ENCODE data around the gene PDS5B.

The PDS5B gene

DNA sequence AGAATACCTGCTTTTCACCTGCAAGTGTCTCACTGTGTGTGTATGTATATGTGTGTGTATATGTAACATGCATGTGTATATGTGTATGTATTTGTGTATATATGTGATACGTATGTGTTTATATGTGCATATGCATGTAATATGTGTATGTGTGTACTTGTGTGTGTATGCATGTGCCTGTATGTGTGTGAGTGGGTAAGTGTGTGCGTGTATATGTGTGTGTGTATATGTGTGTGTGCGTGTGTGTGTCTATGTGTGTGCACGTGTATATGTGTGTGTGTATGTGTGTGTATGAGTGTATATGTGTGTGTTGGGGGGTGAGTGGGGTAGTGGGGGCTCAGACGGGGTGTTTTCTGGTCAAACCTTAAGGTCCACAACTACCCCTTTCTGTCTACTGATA is 237.3 kb downstream of the PDS5B start:
- TF ChIP-seq GATA2 (IDR thresholded peaks at IDR 0.05; ENCODE audit: low read depth, low read length), result no peak
- TF ChIP-seq GATA3 (IDR thresholded peaks at IDR 0.05; ENCODE audit: low read depth, low read length), result no peak

DNA sequence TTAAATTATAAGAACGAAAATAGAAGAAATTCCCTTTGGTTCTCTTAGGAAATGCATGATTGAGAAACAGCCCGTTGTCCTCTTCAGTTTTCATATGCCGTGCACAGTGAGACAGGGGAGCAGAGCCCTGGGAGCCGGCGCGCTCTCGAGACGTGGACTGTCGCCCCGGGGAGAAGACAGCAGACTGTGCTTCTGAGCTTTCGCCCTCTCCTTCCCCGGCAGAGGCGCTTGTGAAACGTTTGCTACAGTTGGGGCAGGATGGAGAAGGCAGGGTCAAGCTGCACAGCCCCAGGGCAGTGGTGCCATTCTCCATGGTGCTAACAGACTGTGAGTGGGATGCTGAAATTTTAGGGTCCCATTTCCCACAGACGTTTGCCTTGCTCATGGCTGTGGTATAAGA is 237.8 kb downstream of the PDS5B start:
- TF ChIP-seq GATA3 (IDR thresholded peaks at IDR 0.05; ENCODE audit: low read depth, low read length), result no peak
- no peak for TF ChIP-seq GATA2 (IDR thresholded peaks at IDR 0.05; ENCODE audit: low read depth, low read length)

DNA sequence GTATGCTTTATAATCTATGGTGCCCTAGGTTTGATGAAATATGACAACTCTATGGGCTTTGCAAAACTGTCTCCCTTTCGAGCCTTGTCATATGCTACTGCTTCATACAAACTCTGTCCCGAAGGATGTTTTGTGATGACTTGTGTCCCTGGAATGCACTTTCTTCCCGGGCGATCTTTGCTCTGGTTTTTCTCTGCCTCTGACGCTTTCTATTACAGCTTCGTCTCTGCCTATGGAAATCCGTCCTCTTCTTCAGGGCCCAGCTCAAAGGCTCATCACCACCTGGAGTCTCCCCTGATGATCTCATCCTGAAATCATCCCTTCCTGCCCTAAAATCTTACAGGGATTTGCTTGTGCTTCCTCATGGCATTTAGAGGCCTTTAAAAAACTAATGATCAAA is 238.4 kb downstream of the PDS5B start:
- TF ChIP-seq GATA3 (IDR thresholded peaks at IDR 0.05; ENCODE audit: low read depth, low read length) (no peak), GATA2 (IDR thresholded peaks at IDR 0.05; ENCODE audit: low read depth, low read length) (no peak)

DNA sequence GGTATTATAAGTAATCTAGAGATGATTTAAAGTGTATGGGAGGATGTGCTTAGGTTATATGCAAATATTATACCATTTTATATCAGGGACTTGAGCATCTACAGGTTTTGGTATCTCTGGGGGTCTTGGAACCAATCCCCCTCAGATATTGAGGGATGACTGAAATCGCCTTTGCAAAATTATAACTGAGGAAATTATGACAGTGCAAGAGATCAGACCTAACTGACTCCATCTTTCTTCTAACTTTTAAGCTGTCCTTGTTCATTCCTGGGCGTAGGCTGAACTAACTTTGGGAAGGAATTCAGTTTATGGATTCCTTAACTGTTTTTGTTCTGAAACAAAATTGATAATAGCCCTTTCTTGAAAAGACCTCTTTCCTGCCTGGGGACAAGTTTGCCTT is 239.2 kb downstream of the PDS5B start:
- no peak for TF ChIP-seq GATA2 (IDR thresholded peaks at IDR 0.05; ENCODE audit: low read depth, low read length)
- no peak for TF ChIP-seq GATA3 (IDR thresholded peaks at IDR 0.05; ENCODE audit: low read depth, low read length)
